Activated CD4-positive, alpha-beta T cell treated with anti-CD3 and anti-CD28 coated beads, Interleukin-2, amount 10 ng/mL, durations not matched to agents 7 days and 5 days (primary cell): Measurements from ENCODE around the gene CNGB1. TPM values are rescaled to one million over a fixed set of nuclear protein-coding genes. Genes with fewer than 3 reads are reported as not detected.
"Not testable (repeated sequence)": the region's sequence is repeated elsewhere in the genome, so short reads cannot be mapped to it uniquely, and the experiment has no call there.

ENCODE experiments used
- CTCF ChIA-PET: fragments of 350-600 bp; sonication (Branson Sonifier 250); formaldehyde crosslinking; loops from one replicate; lab custom pipeline; 2021; ENCODE audit warnings: antibody characterized with exemption; lab: Charles Lee
- POLR2A ChIA-PET: fragments of 350-600 bp; sonication (Branson Sonifier 250); formaldehyde crosslinking; loops from one replicate; lab custom pipeline; 2021; ENCODE audit warnings: antibody characterized with exemption; lab: Charles Lee
- DNase-seq: peaks from one replicate; pipeline ENCODE4 v3.0.0-alpha.2; 2020
- H3K27ac Mint-ChIP-seq: one replicate; pipeline ENCODE4 v1.8.0; 2021; ENCODE audit warnings: mild to moderate bottlenecking, moderate library complexity, mixed read lengths
- H3K27me3 Mint-ChIP-seq: one replicate; pipeline ENCODE4 v1.8.0; 2021; ENCODE audit warnings: mixed read lengths
- H3K36me3 Mint-ChIP-seq: one replicate; pipeline ENCODE4 v1.8.0; 2021; ENCODE audit warnings: low read depth, mixed read lengths
- H3K4me1 Mint-ChIP-seq: one replicate; pipeline ENCODE4 v1.8.0; 2021; ENCODE audit warnings: mixed read lengths
- H3K4me3 Mint-ChIP-seq: one replicate; pipeline ENCODE4 v1.8.0; 2021; ENCODE audit warnings: mild to moderate bottlenecking, moderate library complexity, mixed read lengths
- H3K9me3 Mint-ChIP-seq: one replicate; pipeline ENCODE4 v1.8.0; 2021; ENCODE audit warnings: mixed read lengths
- total RNA-seq, 2 experiments: library from RNA; stranded (reverse); gene quantifications; one replicate each; pipeline ENCODE4 v1.2.3, GENCODE V29; 2021

Gene CNGB1
- total RNA-seq, 2 experiments from 2014 or later = not detected

GRCh38 chr16:57842601-57843000 lies 128.3 kb downstream of the CNGB1 start:
- CTCF ChIA-PET = no interaction called here
- peaks cover 4% of the 10 kb centered on the region for H3K27me3 Mint-ChIP-seq
- no peak for DNase-seq
- H3K9me3 Mint-ChIP-seq = no peaks in the 10 kb centered on the region
- H3K36me3 Mint-ChIP-seq = no peaks in the 10 kb centered on the region
- no peak overlapping the region for H3K27ac Mint-ChIP-seq
- peaks cover 6% of the 10 kb centered on the region for H3K4me1 Mint-ChIP-seq
- POLR2A ChIA-PET = no interaction called here
- H3K4me3 Mint-ChIP-seq = no peak overlapping the region

GRCh38 chr16:57840833-57841232 lies 130.1 kb downstream of the CNGB1 start:
- Mint-ChIP-seq H3K36me3 (no peaks in the 10 kb centered on the region), H3K27ac (no peak overlapping the region), H3K4me3 (no peak overlapping the region), H3K4me1 (peaks cover 6% of the 10 kb centered on the region), H3K9me3 (no peaks in the 10 kb centered on the region), H3K27me3 (peaks cover 4% of the 10 kb centered on the region)
- no peak for DNase-seq
- ChIA-PET POLR2A (no interaction called here), CTCF (no interaction called here)

GRCh38 chr16:57838161-57838560 lies 132.8 kb downstream of the CNGB1 start:
- H3K36me3 Mint-ChIP-seq = no peaks in the 10 kb centered on the region
- CTCF ChIA-PET = no interaction called here
- H3K9me3 Mint-ChIP-seq = no peaks in the 10 kb centered on the region
- no peak overlapping the region for H3K4me3 Mint-ChIP-seq
- POLR2A ChIA-PET = no interaction called here
- H3K27me3 Mint-ChIP-seq = peaks cover 2% of the 10 kb centered on the region
- DNase-seq = no peak
- H3K27ac Mint-ChIP-seq = no peak overlapping the region
- no peaks in the 10 kb centered on the region for H3K4me1 Mint-ChIP-seq

GRCh38 chr16:57837305-57838125 lies 133.4 kb downstream of the CNGB1 start:
- ChIA-PET POLR2A (no interaction called here), CTCF (no interaction called here)
- Mint-ChIP-seq H3K27ac (no peak overlapping the region), H3K4me1 (no peaks in the 10 kb centered on the region), H3K9me3 (no peaks in the 10 kb centered on the region), H3K27me3 (peaks cover 2% of the 10 kb centered on the region), H3K4me3 (no peak overlapping the region), H3K36me3 (no peaks in the 10 kb centered on the region)
- DNase-seq = no peak

- DNase-seq, H3K4me1 Mint-ChIP-seq, POLR2A ChIA-PET, H3K4me3 Mint-ChIP-seq, H3K27me3 Mint-ChIP-seq, H3K27ac Mint-ChIP-seq, H3K36me3 Mint-ChIP-seq, H3K9me3 Mint-ChIP-seq, CTCF ChIA-PET: not testable (repeated sequence)
Observed at GRCh38 chr16:57835439-57835838, 135.5 kb downstream of the CNGB1 start.

GRCh38 chr16:57834936-57835335 lies 136.0 kb downstream of the CNGB1 start:
- Mint-ChIP-seq H3K27me3 (peaks cover 7% of the 10 kb centered on the region), H3K4me3 (no peak overlapping the region), H3K27ac (no peak overlapping the region), H3K4me1 (no peaks in the 10 kb centered on the region), H3K9me3 (no peaks in the 10 kb centered on the region), H3K36me3 (no peaks in the 10 kb centered on the region)
- ChIA-PET CTCF (no interaction called here), POLR2A (interaction anchor here (0.5 kb wide), 1 partner anchor 348 kb away, joined by 3 read pairs; no protein-coding TSS in a partner anchor)
- DNase-seq = no peak

Other genes with a start within 250 kb of the CNGB1 start
- gene KATNB1, start 235.4 kb downstream of the CNGB1 start, total RNA-seq = 10 to 100 TPM; 23.1 to 31.7 TPM
- gene KIFC3, start 168.6 kb downstream of the CNGB1 start, total RNA-seq = not detected
- 10 to 100 TPM; 19.8 to 20.8 TPM for gene ZNF319, start 29.5 kb upstream of the CNGB1 start, total RNA-seq
- gene USB1, start 30.3 kb upstream of the CNGB1 start, total RNA-seq = 10 to 100 TPM; 52.0 to 58.0 TPM
- gene MMP15, start 54.6 kb upstream of the CNGB1 start, total RNA-seq = under 1 TPM; 0.20 to 0.27 TPM
- gene CFAP20, start 158.3 kb upstream of the CNGB1 start, total RNA-seq = 10 to 100 TPM; 40.7 to 46.7 TPM
- 10 to 100 TPM; 64.8 to 70.4 TPM for gene CSNK2A2, start 227.0 kb upstream of the CNGB1 start, total RNA-seq